Smooth muscle cell of the brain vasculature (primary cell): ENCODE results near the gene TEAD3.
"Not testable (repeated sequence)": the region's sequence is repeated elsewhere in the genome, so short reads cannot be mapped to it uniquely, and the experiment has no call there.

ENCODE experiments used
- DNase-seq: peaks from one replicate; pipeline ENCODE4 v3.0.0-alpha.2; 2012; ENCODE audit warnings: low read depth, low spot score

The TEAD3 gene

DNA sequence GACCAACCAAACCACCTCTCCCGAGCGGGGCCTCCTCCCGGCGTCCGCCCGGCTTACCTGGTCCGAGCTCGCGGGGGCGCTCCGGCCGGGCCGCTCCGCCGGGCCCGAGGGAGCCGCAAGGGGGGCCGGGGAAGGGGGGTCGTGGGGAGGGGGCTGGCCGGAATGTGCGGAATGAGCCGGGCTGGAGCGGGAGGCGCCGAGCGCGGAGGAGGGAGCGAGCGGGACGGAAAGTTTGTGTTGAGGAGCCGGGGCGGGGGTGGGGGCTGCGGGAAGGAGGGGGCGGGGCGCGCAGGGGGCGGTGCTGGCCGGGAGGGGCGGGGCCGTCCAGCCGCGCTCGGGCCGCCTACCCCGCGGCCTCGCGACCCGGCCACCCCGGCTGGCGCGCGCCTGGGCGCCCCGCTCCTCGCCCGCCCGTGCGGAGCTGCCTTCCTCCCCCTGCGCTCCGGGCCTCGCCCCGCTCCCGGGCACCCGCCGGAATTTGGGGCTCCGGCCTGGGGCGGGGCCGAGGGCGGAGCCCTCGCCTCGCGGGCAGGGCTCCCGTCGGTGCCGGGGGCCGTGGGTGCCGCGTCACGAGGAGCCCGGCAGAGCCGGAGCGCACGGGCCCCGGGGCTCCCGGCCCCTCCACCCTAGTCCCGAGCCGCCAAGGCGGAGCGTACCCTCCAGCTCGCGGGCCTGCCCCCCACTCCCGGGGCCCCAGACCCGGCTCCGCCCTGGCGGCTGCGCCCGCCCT, at the start of gene TEAD3:
TEAD3 (minus strand) TSS at position 239 of the 730 bp plus-strand sequence.
- no peak for DNase-seq

DNA sequence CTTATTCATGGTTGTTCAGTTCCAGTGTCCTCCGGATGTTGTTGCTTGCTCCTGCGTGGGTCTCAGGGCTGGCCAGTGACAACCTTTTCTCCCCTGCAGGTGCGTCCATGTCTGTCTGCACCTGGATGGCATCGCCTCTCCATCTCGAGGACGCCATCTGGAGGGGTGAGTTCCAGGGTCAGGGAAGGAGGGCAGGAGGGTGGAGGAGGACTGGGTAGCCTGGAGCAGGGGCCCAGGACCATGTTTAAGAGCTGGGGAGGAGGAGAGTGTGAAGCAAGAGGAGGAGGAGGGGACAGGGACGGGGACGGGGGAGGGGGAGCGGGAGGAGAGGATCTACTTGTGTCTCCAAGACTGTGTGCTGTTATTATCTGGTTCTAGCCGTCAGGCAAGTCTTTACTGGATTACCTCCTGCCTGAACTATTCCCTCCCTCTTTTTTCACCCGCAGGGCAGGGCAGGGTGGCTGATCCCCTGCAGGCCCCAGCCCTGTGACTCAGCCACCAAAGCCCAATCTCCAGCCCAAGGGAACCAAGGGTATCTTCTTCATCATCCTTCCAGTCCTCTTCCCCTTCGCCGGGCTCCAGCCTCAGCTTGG, 48.0 kb upstream of the TEAD3 start:
- no peak for DNase-seq

GRCh38 chr6:35543459-35544193, 46.7 kb upstream of the TEAD3 start:
- DNase-seq = no peak

GRCh38 chr6:35541836-35542235, 45.0 kb upstream of the TEAD3 start:
- DNase-seq = no peak

DNA sequence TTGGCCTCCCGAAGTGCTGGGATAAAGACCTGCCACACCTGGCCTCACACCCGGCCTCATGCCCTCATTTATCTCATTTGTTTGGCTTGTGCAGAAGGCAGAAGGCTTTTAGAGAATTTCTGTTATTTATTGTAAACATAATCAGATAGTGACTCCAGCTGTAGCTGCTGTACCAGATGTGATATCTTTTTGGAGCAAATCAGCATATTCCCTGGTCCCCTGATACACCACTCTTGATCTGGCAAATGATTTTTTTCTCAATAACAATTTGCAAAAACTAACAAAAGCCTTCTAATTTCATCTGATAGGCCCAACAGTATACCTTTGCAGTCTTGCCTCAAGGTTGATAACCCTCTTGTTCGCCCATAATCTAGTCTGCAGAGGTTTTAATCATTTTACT, 42.3 kb upstream of the TEAD3 start:
- no peak for DNase-seq

DNA sequence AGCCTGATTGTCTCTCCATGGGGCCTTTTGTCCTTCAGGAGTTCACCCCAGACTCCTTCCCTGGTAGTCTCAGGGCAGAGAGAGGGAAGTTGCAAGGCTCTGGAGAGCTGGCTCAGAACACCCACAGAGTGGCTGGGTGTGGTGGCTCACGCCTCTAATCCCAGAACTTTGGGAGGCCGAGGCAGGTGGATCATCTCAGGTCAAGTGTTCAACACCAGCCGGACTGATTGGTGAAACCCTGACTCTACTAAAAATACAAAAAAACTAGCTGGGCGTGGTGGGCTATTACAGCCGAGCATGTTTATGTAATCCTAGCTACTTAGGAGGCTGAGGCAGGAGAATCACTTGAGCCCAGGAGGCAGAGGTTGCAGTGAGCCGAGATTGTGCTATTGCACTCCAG, 39.0 kb upstream of the TEAD3 start:
- DNase-seq = not testable (repeated sequence)

DNA sequence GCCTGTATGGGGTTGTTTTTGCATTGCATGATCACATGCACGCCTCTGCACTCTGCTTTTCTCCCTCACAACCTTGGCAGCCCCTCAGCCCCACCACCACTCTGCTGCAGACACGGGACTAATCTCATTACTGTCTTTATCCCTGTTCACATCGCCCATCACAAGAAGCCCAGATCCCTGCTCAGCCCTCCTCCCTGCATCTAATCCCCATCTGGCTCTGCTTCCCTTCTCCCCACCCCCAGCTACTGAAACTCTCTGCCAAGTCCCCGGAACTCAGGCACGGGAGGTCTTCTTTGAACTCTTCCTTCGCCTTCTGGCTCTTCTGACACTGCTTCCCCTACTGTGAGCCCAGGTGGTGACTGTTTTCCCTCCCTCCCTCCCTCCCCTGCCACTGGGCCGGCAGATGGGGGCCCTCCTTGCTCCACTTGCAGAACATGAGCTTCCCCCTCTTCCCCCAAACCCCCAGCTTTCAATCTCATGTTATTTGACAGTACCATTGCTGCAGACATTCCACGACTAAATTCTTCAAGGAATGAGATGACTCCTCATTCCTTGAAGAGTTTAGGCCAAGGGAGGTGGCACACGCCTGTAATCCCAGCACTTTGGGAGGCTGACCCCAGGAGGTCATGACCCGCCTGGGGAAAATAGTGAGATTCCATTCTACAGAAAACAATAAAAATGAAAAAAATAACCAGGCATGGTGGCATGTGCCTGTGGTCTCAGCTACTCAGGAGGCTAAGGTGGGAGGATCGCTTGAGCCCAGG, 37.7 kb upstream of the TEAD3 start:
- DNase-seq = no peak

- DNase-seq = no peak
Measured at GRCh38 chr6:35533981-35534380, 37.1 kb upstream of the TEAD3 start.

GRCh38 chr6:35532126-35532525, 35.2 kb upstream of the TEAD3 start:
- DNase-seq = no peak

DNA sequence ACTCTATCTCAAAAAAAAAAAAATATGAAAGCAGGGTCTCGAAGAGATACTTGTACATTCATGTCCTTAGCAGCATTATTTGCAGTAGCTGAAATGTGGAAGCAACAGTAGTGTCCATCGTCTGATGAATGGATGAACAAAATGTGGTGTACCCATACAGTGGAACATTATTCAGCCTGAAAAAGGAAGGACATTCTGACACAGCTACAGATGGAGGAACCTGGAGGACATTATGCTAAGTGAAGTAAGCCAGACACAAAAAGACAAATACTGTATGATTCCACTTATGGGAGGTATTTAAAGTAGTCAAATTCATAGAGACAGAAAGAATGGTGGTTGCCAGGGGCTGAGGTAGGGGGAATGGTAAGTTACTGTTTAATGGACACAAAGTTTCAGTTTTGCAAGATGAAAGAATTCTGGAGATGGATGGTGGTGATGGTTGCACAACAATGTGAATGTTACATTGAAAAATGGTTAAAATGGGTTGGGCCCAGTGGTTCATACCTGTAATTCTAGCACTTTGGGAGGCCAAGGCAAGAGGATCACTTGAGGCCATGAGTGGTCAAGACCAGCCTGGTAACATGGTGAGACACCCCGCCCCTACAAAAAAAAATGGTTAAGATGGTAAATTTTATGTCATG, 27.6 kb upstream of the TEAD3 start:
- DNase-seq = no peak

DNA sequence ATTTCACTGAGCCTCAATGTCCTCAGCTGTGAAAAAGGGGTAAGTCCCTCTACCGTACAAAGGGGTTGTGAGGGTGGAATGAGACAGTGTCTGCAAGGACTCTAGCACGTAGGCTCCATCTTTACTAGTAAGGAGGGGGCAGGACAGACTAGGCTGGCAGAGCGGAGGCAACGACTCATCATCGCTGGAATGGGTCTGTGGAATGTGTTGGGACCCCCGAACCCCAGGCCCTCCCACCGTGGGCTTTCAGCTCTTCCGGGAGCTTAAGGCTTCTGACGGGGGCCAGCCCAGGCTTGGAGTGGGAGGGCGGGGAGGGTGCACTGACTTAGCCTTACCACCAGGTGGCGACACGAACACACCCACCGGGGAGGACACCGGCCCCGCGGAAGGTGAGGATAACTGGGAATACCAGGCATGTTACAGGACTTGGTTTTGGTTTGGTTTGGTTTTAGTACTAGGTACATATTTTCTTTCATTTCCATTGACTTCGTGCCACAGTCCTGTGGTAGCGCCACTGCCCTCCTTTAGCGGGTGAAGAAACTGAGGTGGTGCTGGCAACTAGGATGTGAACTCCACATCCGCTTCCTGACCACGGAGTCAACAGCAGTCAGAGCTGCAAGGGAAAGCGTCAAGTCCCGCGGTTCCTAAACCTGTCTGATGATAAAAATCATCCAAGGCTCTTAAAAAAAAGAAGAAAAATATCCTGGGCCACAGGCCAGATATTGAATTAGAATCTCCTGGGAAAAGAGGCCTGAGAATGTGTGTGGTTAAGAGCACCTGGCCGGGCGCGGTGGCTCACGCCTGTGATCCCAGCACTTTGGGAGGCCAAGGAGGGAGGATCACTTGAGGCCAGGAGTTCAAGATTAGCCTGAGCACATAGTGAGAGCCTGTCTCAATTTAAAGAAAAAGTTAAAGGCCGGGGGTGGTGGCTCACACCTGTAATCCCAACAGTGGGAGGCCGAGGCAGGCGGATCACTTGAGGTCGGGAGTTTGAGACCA, 26.1 kb upstream of the TEAD3 start:
- DNase-seq = peak; percentile 40

DNA sequence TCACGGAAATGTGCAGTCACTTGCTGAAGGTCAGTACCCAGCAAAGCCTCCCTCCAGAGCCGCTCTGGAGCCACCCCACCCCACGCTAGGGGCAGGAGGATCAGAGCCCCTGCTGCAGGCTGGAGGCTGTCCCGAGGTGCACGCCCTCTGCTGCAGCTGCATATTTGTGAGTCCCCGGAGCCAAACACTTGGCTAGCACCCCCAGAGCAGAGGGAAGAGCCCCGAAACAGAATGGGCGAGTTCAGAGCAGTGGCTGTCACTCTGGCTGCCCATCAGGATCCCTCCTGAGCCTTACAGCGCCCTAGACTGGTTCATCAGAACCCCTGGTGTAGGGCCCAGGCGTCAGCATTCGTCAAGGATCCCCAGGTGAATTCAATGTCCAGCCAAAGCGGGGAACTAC, 25.3 kb upstream of the TEAD3 start:
- no peak for DNase-seq

DNA sequence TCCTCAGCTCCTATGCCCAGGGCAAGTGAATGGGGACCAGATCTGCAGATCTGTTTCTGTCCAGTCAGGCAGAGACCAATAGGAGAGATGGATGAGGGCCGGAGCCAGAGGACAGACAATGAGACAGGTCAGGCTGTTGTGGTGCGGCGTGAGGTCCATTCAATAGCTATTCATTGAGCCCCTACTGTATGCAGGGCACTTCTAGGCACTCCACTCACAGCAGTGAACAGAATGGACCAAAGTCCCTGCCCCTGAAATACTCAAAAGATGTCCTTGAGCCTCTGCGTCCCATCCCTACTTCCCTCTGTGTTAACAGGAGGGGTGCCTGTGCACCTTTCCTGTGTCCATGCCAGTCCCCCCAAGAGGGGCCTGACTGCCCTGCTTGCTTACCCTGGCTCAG, 24.4 kb upstream of the TEAD3 start:
- no peak for DNase-seq

GRCh38 chr6:35519313-35520015, 22.6 kb upstream of the TEAD3 start:
- no peak for DNase-seq

DNA sequence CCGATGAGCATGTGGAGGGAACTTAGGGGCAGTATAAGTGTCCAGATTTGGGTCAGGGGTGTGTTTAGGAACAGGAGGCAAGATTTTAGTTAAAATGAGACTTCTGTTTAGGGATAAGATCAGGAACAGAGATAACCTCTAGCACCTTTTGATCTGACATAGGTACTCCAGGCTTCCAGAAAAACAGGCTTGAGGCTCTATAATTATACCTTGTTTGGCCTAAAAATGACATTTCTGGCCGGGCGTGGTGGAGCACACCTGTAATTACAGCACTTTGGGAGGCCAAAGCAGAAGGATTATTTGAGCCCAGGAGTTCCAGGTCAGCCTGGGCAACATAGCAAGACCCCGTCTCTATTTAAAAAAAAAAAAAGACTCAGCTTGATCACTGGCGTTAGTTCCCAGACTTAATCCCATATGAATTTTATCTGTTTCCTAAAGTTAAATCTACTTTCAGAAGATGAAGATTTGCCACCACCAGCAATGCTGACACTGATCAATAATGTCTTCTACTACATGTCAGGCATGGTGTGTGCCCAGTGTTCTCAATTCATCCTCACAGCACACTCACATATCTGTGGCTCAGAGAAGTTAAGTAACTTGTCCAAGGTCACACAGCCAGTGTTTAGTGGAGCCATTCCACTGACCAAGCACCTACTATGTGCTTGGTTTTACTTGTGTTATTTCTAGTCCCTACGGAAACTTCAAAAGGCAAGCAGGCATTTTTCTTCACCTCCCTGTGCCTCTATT, 21.9 kb upstream of the TEAD3 start:
- DNase-seq = no peak

DNA sequence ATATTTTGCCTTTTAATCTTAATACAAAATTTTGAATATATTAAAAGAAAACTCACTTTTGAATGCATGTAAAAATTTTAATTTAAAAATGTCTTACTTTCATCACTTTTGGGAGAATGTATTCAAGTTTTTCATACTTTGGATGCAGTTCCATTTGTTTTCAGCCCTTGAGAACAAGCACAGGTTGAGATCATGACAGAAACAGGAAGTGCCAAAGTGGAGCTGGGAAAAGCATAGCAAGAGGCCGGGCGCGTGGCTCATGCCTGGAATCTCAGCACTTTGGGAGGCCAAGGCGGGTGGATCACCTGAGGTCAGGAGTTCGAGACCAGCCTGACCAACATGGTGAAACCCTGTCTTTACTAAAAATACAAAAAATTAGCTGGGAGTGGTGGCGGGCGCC, 21.1 kb upstream of the TEAD3 start:
- not testable (repeated sequence) for DNase-seq

DNA sequence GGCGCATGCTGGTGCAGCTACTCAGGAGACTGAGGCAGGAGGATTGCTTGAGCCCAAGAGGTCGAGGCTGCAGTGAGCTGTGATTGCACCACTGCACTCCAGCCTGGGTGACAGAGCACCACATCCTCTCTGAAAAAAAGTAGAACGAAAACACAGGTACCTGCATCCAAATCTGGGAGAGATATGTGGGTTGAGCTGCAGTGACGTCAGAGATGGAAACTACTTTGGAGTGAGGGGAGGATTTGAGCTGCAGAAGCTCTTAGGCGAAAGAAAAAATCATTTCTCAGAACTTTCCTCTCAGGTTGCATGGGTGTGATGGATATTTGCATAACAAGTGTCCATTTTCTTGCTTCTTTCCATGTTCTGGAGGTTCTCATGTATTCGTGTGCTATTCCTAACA, 19.8 kb upstream of the TEAD3 start:
- DNase-seq = no peak

GRCh38 chr6:35515939-35516338, 19.1 kb upstream of the TEAD3 start:
- not testable (repeated sequence) for DNase-seq

GRCh38 chr6:35514587-35514986, 17.7 kb upstream of the TEAD3 start:
- DNase-seq = no peak
